Measurements from ENCODE around the gene PPP1R14C.

Gene PPP1R14C

GRCh38 chr6:150191809-150192208 lies 49.0 kb downstream of the PPP1R14C start:
- Mint-ChIP-seq H3K9me3 (no peaks in the 10 kb centered on the region), H3K27ac (no peak overlapping the region), H3K27me3 (peaks cover 44% of the 10 kb centered on the region), H3K4me3 (no peak overlapping the region), H3K4me1 (no peaks in the 10 kb centered on the region)
- no peak for DNase-seq
- ATAC-seq, result no peak

GRCh38 chr6:150194195-150194594 lies 51.4 kb downstream of the PPP1R14C start:
- no peak for DNase-seq
- Mint-ChIP-seq H3K27ac (no peak overlapping the region), H3K27me3 (peaks cover 48% of the 10 kb centered on the region), H3K9me3 (no peaks in the 10 kb centered on the region), H3K4me3 (no peak overlapping the region), H3K4me1 (no peaks in the 10 kb centered on the region)
- ATAC-seq, result no peak

- Mint-ChIP-seq H3K4me3 (no peak overlapping the region), H3K27ac (no peak overlapping the region), H3K4me1 (no peaks in the 10 kb centered on the region), H3K9me3 (no peaks in the 10 kb centered on the region), H3K27me3 (peaks cover 47% of the 10 kb centered on the region)
- DNase-seq (no peak), ATAC-seq (no peak)
Observed at GRCh38 chr6:150195996-150196417, 53.2 kb downstream of the PPP1R14C start.

- Mint-ChIP-seq H3K27me3 (peaks cover 38% of the 10 kb centered on the region), H3K4me1 (no peaks in the 10 kb centered on the region), H3K27ac (no peak overlapping the region), H3K4me3 (no peak overlapping the region), H3K9me3 (no peaks in the 10 kb centered on the region)
- ATAC-seq, result no peak
- DNase-seq, result no peak
Observed at GRCh38 chr6:150196942-150197745, 54.3 kb downstream of the PPP1R14C start.

GRCh38 chr6:150198532-150198931 lies 55.7 kb downstream of the PPP1R14C start:
- H3K4me3 Mint-ChIP-seq, result no peak overlapping the region
- no peaks in the 10 kb centered on the region for H3K9me3 Mint-ChIP-seq
- peak overlapping the region in 1 of 2 donors; percentile 64 for H3K27ac Mint-ChIP-seq
- ATAC-seq (no peak), DNase-seq (no peak)
- no peaks in the 10 kb centered on the region for H3K4me1 Mint-ChIP-seq
- peaks cover 28% of the 10 kb centered on the region for H3K27me3 Mint-ChIP-seq

- H3K4me1 Mint-ChIP-seq, result no peaks in the 10 kb centered on the region
- no peak overlapping the region for H3K4me3 Mint-ChIP-seq
- DNase-seq (no peak), ATAC-seq (no peak)
- H3K27me3 Mint-ChIP-seq, result peaks cover 28% of the 10 kb centered on the region
- H3K27ac Mint-ChIP-seq, result no peak overlapping the region
- no peaks in the 10 kb centered on the region for H3K9me3 Mint-ChIP-seq
Observed at GRCh38 chr6:150199241-150199640, 56.4 kb downstream of the PPP1R14C start.

- Mint-ChIP-seq H3K27ac (no peak overlapping the region), H3K27me3 (peaks cover 18% of the 10 kb centered on the region), H3K9me3 (no peaks in the 10 kb centered on the region), H3K4me1 (no peaks in the 10 kb centered on the region), H3K4me3 (no peak overlapping the region)
- no peak for DNase-seq
- ATAC-seq, result no peak
Observed at GRCh38 chr6:150200428-150201100, 57.7 kb downstream of the PPP1R14C start.

GRCh38 chr6:150201285-150201684 lies 58.4 kb downstream of the PPP1R14C start:
- H3K9me3 Mint-ChIP-seq, result no peaks in the 10 kb centered on the region
- H3K27me3 Mint-ChIP-seq, result peaks cover 20% of the 10 kb centered on the region
- no peak overlapping the region for H3K27ac Mint-ChIP-seq
- H3K4me3 Mint-ChIP-seq, result no peak overlapping the region
- DNase-seq (no peak), ATAC-seq (no peak)
- H3K4me1 Mint-ChIP-seq, result no peaks in the 10 kb centered on the region

- H3K4me1 Mint-ChIP-seq, result no peaks in the 10 kb centered on the region
- H3K27me3 Mint-ChIP-seq, result peaks cover 21% of the 10 kb centered on the region
- H3K27ac Mint-ChIP-seq, result no peak overlapping the region
- ATAC-seq, result no peak
- H3K9me3 Mint-ChIP-seq, result no peaks in the 10 kb centered on the region
- DNase-seq, result no peak
- H3K4me3 Mint-ChIP-seq, result no peak overlapping the region
Observed at GRCh38 chr6:150201772-150202329, 59.0 kb downstream of the PPP1R14C start.

GRCh38 chr6:150202404-150202803 lies 59.6 kb downstream of the PPP1R14C start:
- no peak for ATAC-seq
- no peak for DNase-seq
- H3K9me3 Mint-ChIP-seq, result no peaks in the 10 kb centered on the region
- no peak overlapping the region for H3K4me3 Mint-ChIP-seq
- no peaks in the 10 kb centered on the region for H3K4me1 Mint-ChIP-seq
- H3K27ac Mint-ChIP-seq, result no peak overlapping the region
- peaks cover 16% of the 10 kb centered on the region for H3K27me3 Mint-ChIP-seq

- H3K27ac Mint-ChIP-seq, result peak overlapping the region in 1 of 2 donors; percentile 5
- no peaks in the 10 kb centered on the region for H3K4me1 Mint-ChIP-seq
- no peak overlapping the region for H3K4me3 Mint-ChIP-seq
- H3K27me3 Mint-ChIP-seq, result peaks cover 15% of the 10 kb centered on the region
- ATAC-seq (peak; percentile 57), DNase-seq (no peak)
- no peaks in the 10 kb centered on the region for H3K9me3 Mint-ChIP-seq
Observed at GRCh38 chr6:150202934-150203333, 60.1 kb downstream of the PPP1R14C start.

GRCh38 chr6:150203378-150203777 lies 60.5 kb downstream of the PPP1R14C start:
- Mint-ChIP-seq H3K9me3 (no peaks in the 10 kb centered on the region), H3K4me1 (no peaks in the 10 kb centered on the region), H3K4me3 (no peak overlapping the region), H3K27ac (no peak overlapping the region), H3K27me3 (peaks cover 15% of the 10 kb centered on the region)
- ATAC-seq (no peak), DNase-seq (no peak)

GRCh38 chr6:150203871-150204545 lies 61.2 kb downstream of the PPP1R14C start:
- no peaks in the 10 kb centered on the region for H3K4me1 Mint-ChIP-seq
- no peak overlapping the region for H3K27ac Mint-ChIP-seq
- H3K27me3 Mint-ChIP-seq, result peaks cover 15% of the 10 kb centered on the region
- H3K4me3 Mint-ChIP-seq, result no peak overlapping the region
- ATAC-seq (no peak), DNase-seq (no peak)
- H3K9me3 Mint-ChIP-seq, result no peaks in the 10 kb centered on the region

- peaks cover 15% of the 10 kb centered on the region for H3K27me3 Mint-ChIP-seq
- ATAC-seq (no peak), DNase-seq (no peak)
- H3K9me3 Mint-ChIP-seq, result no peaks in the 10 kb centered on the region
- H3K27ac Mint-ChIP-seq, result no peak overlapping the region
- no peaks in the 10 kb centered on the region for H3K4me1 Mint-ChIP-seq
- no peak overlapping the region for H3K4me3 Mint-ChIP-seq
Observed at GRCh38 chr6:150204705-150205472, 62.0 kb downstream of the PPP1R14C start.

- Mint-ChIP-seq H3K27ac (no peak overlapping the region), H3K27me3 (peaks cover 15% of the 10 kb centered on the region), H3K9me3 (no peaks in the 10 kb centered on the region), H3K4me1 (no peaks in the 10 kb centered on the region), H3K4me3 (no peak overlapping the region)
- DNase-seq (no peak), ATAC-seq (no peak)
Observed at GRCh38 chr6:150207931-150208570, 65.2 kb downstream of the PPP1R14C start.

Measured in stimulated activated naive CD8-positive, alpha-beta T cell treated with anti-CD3 and anti-CD28 coated beads, Interleukin-15, amount 100 ng/mL, for 72 hours (primary cell).